Endothelial cell of umbilical vein (primary cell): ENCODE results near the gene CFAP97. TPM values are rescaled to one million over a fixed set of nuclear protein-coding genes. Genes with fewer than 3 reads are reported as not detected.
"Not testable (repeated sequence)": the region's sequence is repeated elsewhere in the genome, so short reads cannot be mapped to it uniquely, and the experiment has no call there.

Source experiments
- BruUV-seq: library from RNA; stranded (reverse); fragments of 400-500 nt; replicated peaks from 2 replicates; lab custom pipeline; 2021; lab: Mats Ljungman, UMichigan
- CTCF ChIA-PET: fragments of 300-600, 350-600 bp; sonication (Branson Sonifier 250); formaldehyde crosslinking; loops from one replicate; lab custom pipeline; 2021; ENCODE audit warnings: antibody characterized with exemption, inconsistent platforms; lab: Charles Lee
- POLR2A ChIA-PET: fragments of 300-600, 350-600 bp; sonication (Branson Sonifier 250); formaldehyde crosslinking; loops from one replicate; lab custom pipeline; 2021; ENCODE audit warnings: antibody characterized with exemption, inconsistent platforms; lab: Charles Lee
- DNase-seq: peaks from one replicate; pipeline ENCODE4 v3.0.0-alpha.2; 2011; ENCODE audit warnings: low read depth, low spot score
- FAIRE-seq: peaks from 2 replicates; lab custom pipeline; 2011; peaks lifted over from hg19 to GRCh38; lab: Jason Lieb, UNC
- H2AFZ ChIP-seq: 2 replicates; pipeline ENCODE4 v1.6.0; 2012; ENCODE audit warnings: low read depth, low read length, control low read depth, inconsistent platforms
- H3K27ac ChIP-seq: 2 replicates; pipeline ENCODE4 v1.5.1; 2011; ENCODE audit warnings: low read depth, mild to moderate bottlenecking, control low read depth, low read length, moderate library complexity; ENCODE audit not compliant: insufficient read depth
- H3K27me3 ChIP-seq, 2 experiments: 2 replicates each; pipeline versions ENCODE4 v1.6.0 to v1.6.1; 2011; ENCODE audit warnings: low read length in 2 of 2, mixed read lengths in 1 of 2; ENCODE audit not compliant: control insufficient read depth in 2 of 2, insufficient read depth in 2 of 2
- H3K36me3 ChIP-seq, 2 experiments: 2 replicates in 1 of 2; 3 replicates in 1 of 2; pipeline ENCODE4 v1.5.1; 2011; ENCODE audit warnings: low read length in 2 of 2, mild to moderate bottlenecking in 1 of 2, moderate library complexity in 1 of 2; ENCODE audit not compliant: control insufficient read depth in 2 of 2, insufficient read depth in 2 of 2; ENCODE audit errors: extremely low read depth in 1 of 2
- H3K4me1 ChIP-seq: 3 replicates; pipeline ENCODE4 v1.5.1; 2011; ENCODE audit warnings: mild to moderate bottlenecking, low read length; ENCODE audit not compliant: control insufficient read depth, insufficient read depth; ENCODE audit errors: extremely low read depth
- H3K4me2 ChIP-seq: 2 replicates; pipeline ENCODE4 v1.6.1; 2011; ENCODE audit warnings: low read length, control low read depth, mixed read lengths; ENCODE audit not compliant: insufficient read depth
- H3K4me3 ChIP-seq, 3 experiments: fragments of 200-600 bp in 1 of 3; sonication (generic), shearing (Covaris generic) in 1 of 3; replicated peaks in 1 of 3; 2 replicates each; pipeline ENCODE4 v1.5.1; 2011 to 2016; ENCODE audit warnings: control low read depth in 3 of 3, low read length in 3 of 3, mild to moderate bottlenecking in 2 of 3, inconsistent platforms in 1 of 3, low read depth in 1 of 3, moderate library complexity in 1 of 3; ENCODE audit not compliant: insufficient read depth in 1 of 3
- H3K79me2 ChIP-seq: 2 replicates; pipeline ENCODE4 v1.6.0; 2012; ENCODE audit warnings: low read length, inconsistent platforms; ENCODE audit not compliant: control insufficient read depth, insufficient read depth
- H3K9ac ChIP-seq: replicated peaks from 2 replicates; pipeline ENCODE3; 2011; ENCODE audit warnings: low read length, control low read depth; ENCODE audit not compliant: insufficient read depth; ENCODE audit errors: extremely low read depth
- H3K9me1 ChIP-seq: replicated peaks from 3 replicates; pipeline ENCODE4 v1.6.0; 2011; ENCODE audit warnings: mild to moderate bottlenecking, low read length; ENCODE audit not compliant: control insufficient read depth, insufficient read depth; ENCODE audit errors: extremely low read depth
- H3K9me3 ChIP-seq: replicated peaks from 2 replicates; pipeline ENCODE4 v1.5.1; 2012; ENCODE audit warnings: low read length, inconsistent platforms; ENCODE audit not compliant: control insufficient read depth, insufficient read depth
- H4K20me1 ChIP-seq: replicated peaks from 2 replicates; pipeline ENCODE3; 2011; ENCODE audit warnings: mild to moderate bottlenecking, low read length; ENCODE audit not compliant: control insufficient read depth, insufficient read depth; ENCODE audit errors: extremely low read depth
- EZH2 ChIP-seq: IDR thresholded peaks from 2 replicates; pipeline ENCODE4 v1.6.1; 2012; ENCODE audit warnings: borderline replicate concordance, low read depth, mild to moderate bottlenecking, moderate library complexity, low read length, inconsistent platforms; ENCODE audit not compliant: severe bottlenecking
- POLR2A ChIP-seq: IDR thresholded peaks from 2 replicates; pipeline ENCODE4 v1.6.1; 2012; ENCODE audit warnings: low read depth, mild to moderate bottlenecking, control low read depth, low read length
- dilution Hi-C: fragments of 300-500 bp; cut with MboI; formaldehyde crosslinking; loops from one replicate; pipeline ENCODE4 v1.15.0; 2019; ENCODE audit warnings: low sequenced_read_pairs; ENCODE audit not compliant: extremely low pct_ligation_motif_present
- intact Hi-C: fragments of 100-400 bp; cut with micrococcal nuclease; formaldehyde crosslinking; loops from one replicate; pipeline ENCODE4 v1.10.0; 2022
- polyA plus RNA-seq, 4 experiments: library from polyadenylated mRNA; depleted of rRNA in 3 of 4; stranded (reverse) in 3 of 4; unstranded in 1 of 4; fragments of >200 nt; gene quantifications; 2 replicates each; pipeline versions ENCODE4 v1.2.1 to v1.2.3, GENCODE V29; 2011 to 2012; ENCODE audit warnings: missing spikeins in 1 of 4
- total RNA-seq: library from RNA; stranded (reverse); gene quantifications from 2 replicates; pipeline ENCODE4 v1.2.3, GENCODE V29; 2021
- TF ChIP-seq, protein P1 (sequence below), 2 donors: IDR thresholded peaks; 1 replicate in 1 of 2; 2 replicates in 1 of 2; pipeline ENCODE4 v1.5.1; 2011; ENCODE audit warnings: low read length in 2 of 2, mild to moderate bottlenecking in 2 of 2, moderate library complexity in 2 of 2, control low read depth in 1 of 2, inconsistent platforms in 1 of 2, low read depth in 1 of 2; ENCODE audit not compliant: insufficient read depth in 1 of 2; ENCODE audit errors: extremely low read depth in 1 of 2
- TF ChIP-seq, protein P2 (sequence below): IDR thresholded peaks from 2 replicates; pipeline ENCODE4 v1.6.1; 2011; ENCODE audit not compliant: insufficient read depth, insufficient read length

The CFAP97 gene
- total and polyA plus RNA-seq, 2 donors (not counting 3 experiments of a cell fraction or from before 2014, with no cell fraction given), result 5.3 to 22.4 TPM

DNA sequence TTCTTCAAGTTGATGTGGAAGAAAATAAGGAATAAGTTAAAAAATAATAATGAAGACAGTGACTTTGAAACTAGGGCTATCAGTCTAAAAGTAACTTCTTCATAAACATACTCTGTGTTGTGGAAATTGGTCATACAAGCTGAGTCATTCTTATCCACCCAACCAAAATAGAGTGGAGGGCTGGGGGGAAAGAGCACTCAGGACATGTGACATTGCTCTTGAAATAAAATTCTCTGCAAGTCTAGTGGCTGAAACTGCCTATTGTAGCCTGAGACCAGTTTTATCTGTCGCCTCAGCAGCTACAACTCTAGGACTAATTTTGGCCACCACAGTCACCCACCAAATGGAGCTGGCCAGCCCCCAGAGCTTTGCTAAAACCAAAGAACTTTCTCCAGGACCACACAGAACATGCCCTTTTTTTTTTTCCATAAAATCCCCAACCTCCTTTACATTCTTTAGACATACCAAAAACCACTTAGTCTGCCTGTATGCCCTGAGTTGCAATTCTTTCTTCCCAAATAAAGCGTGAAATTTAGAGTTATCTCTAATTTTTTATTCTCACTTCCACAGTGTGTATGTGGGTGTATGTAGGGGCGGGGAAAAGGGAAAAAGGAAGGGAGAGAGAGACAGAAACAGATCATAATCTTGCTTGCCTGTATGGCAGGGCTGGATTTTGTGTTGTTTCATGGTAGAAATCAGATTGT is 83.7 kb downstream of the CFAP97 start:
- H3K27ac ChIP-seq, result no peak overlapping the region
- no peaks in the 10 kb centered on the region for H3K79me2 ChIP-seq
- H2AFZ ChIP-seq, result no peak overlapping the region
- H3K4me2 ChIP-seq, result no peak overlapping the region
- H3K27me3 ChIP-seq, result peaks cover under 1 to 6% of the 10 kb centered on the region in 2 experiments
- FAIRE-seq (no peak), DNase-seq (no peak)
- no peak overlapping the region for H3K4me3 ChIP-seq
- no peaks in the 10 kb centered on the region for H3K4me1 ChIP-seq
- dilution Hi-C loops, result no loop called here
- no peak overlapping the region for H3K9ac ChIP-seq
- H3K9me1 ChIP-seq, result no peaks in the 10 kb centered on the region
- TF ChIP-seq, protein P1, sequence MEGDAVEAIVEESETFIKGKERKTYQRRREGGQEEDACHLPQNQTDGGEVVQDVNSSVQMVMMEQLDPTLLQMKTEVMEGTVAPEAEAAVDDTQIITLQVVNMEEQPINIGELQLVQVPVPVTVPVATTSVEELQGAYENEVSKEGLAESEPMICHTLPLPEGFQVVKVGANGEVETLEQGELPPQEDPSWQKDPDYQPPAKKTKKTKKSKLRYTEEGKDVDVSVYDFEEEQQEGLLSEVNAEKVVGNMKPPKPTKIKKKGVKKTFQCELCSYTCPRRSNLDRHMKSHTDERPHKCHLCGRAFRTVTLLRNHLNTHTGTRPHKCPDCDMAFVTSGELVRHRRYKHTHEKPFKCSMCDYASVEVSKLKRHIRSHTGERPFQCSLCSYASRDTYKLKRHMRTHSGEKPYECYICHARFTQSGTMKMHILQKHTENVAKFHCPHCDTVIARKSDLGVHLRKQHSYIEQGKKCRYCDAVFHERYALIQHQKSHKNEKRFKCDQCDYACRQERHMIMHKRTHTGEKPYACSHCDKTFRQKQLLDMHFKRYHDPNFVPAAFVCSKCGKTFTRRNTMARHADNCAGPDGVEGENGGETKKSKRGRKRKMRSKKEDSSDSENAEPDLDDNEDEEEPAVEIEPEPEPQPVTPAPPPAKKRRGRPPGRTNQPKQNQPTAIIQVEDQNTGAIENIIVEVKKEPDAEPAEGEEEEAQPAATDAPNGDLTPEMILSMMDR (IDR thresholded peaks at IDR 0.05; ENCODE audit: extremely low read depth in 1 of 2, insufficient read depth in 1 of 2, low read depth in 1 of 2, low read length in 2 of 2), result no peak
- TF ChIP-seq, protein P2, sequence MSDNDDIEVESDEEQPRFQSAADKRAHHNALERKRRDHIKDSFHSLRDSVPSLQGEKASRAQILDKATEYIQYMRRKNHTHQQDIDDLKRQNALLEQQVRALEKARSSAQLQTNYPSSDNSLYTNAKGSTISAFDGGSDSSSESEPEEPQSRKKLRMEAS, result no peak
- TF ChIP-seq POLR2A (no peak), EZH2 (no peak)
- intact Hi-C loops, result loop anchor here (10.0 kb wide), 1 partner anchor 1615 kb away; the partner anchor contains the start of gene ING2
- ChIA-PET CTCF (interaction anchor here (1.9 to 2.2 kb wide), 2 partner anchors 14 to 24 kb away, joined by 5 to 7 read pairs; no protein-coding TSS in a partner anchor), POLR2A (no interaction called here)
- no peaks in the 10 kb centered on the region for H3K36me3 ChIP-seq
- H3K9me3 ChIP-seq, result no peaks in the 10 kb centered on the region
- BruUV-seq, result no TSS peak
- H4K20me1 ChIP-seq, result no peaks in the 10 kb centered on the region

DNA sequence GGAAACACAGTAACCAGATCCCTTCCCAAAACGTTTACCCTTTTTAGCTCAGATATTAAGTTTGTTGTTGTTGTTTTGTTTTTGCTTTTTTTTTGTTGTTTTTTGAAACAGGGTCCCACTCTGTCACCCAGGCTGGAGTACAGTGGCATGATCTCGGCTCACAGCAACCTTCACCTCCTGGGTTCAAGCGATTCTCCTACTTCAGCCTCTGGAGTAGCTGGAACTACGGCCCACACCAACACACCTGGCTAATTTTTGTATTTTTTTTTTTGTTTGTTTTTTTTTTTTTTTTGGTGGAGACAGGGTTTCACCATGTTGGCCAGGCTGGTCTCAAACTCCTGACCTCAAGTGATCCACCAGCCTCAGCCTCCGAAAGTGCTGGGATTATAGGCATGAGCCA is 84.3 kb downstream of the CFAP97 start:
- H3K4me2 ChIP-seq, H4K20me1 ChIP-seq, DNase-seq, H3K9me1 ChIP-seq, H2AFZ ChIP-seq, H3K36me3 ChIP-seq, H3K27me3 ChIP-seq, H3K4me3 ChIP-seq, H3K9ac ChIP-seq, BruUV-seq, FAIRE-seq, H3K79me2 ChIP-seq, H3K27ac ChIP-seq, dilution Hi-C loops, POLR2A ChIA-PET, H3K9me3 ChIP-seq, H3K4me1 ChIP-seq, intact Hi-C loops: not testable (repeated sequence)
- CTCF ChIA-PET, result interaction anchor here (2.2 kb wide), 1 partner anchor 15 kb away, joined by 7 read pairs; no protein-coding TSS in a partner anchor
